VCaP (cell line): ENCODE results near the gene RECQL.

ENCODE experiments used
- H3K27ac ChIP-seq: fragments of 450-650 bp; 2 replicates; pipeline ENCODE4 v1.5.1; 2017
- CTCF ChIP-seq: fragments of 450-650 bp; conservative IDR thresholded peaks from 2 replicates; pipeline ENCODE4 v1.5.1; 2017; ENCODE audit warnings: mild to moderate bottlenecking, moderate library complexity

The RECQL gene

GRCh38 chr12:21539797-21540196 is 38.4 kb upstream of the RECQL start:
- H3K27ac ChIP-seq: no peak overlapping the region
- TF ChIP-seq CTCF: no peak

GRCh38 chr12:21538061-21538653 is 36.7 kb upstream of the RECQL start:
- no peak overlapping the region for H3K27ac ChIP-seq
- no peak for TF ChIP-seq CTCF

- TF ChIP-seq CTCF: no peak
Observed at GRCh38 chr12:21529456-21529855, 28.0 kb upstream of the RECQL start.

GRCh38 chr12:21528953-21529352 is 27.5 kb upstream of the RECQL start:
- no peak overlapping the region for H3K27ac ChIP-seq
- TF ChIP-seq CTCF: no peak

More at GRCh38 chr12:21529456-21529855, 28.0 kb upstream of the RECQL start:
- no peak overlapping the region for H3K27ac ChIP-seq

- TF ChIP-seq CTCF: no peak
- no peak overlapping the region for H3K27ac ChIP-seq
Observed at GRCh38 chr12:21527451-21528180, 26.2 kb upstream of the RECQL start.

GRCh38 chr12:21526721-21527345 is 25.4 kb upstream of the RECQL start:
- no peak for TF ChIP-seq CTCF
- no peak overlapping the region for H3K27ac ChIP-seq

GRCh38 chr12:21526053-21526452 is 24.6 kb upstream of the RECQL start, which contains the start of gene SPX:
Gene SPX, plus strand, starts transcription at chr12:21526296. Its CDS starts 177 bp downstream, at chr12:21526473.
- no peak for TF ChIP-seq CTCF
- no peak within 1 kb of the TSS for H3K27ac ChIP-seq
